Measurements from ENCODE around the gene ELOA. TPM values are rescaled to one million over a fixed set of nuclear protein-coding genes. Genes with fewer than 3 reads are reported as not detected.
A peak's percentile ranks its signal among the peaks of the same experiment; 100 is the strongest.

The ELOA gene
- total and polyA plus RNA-seq, 12 donors = 11.2 to 39.0 (median 33.3) TPM

DNA sequence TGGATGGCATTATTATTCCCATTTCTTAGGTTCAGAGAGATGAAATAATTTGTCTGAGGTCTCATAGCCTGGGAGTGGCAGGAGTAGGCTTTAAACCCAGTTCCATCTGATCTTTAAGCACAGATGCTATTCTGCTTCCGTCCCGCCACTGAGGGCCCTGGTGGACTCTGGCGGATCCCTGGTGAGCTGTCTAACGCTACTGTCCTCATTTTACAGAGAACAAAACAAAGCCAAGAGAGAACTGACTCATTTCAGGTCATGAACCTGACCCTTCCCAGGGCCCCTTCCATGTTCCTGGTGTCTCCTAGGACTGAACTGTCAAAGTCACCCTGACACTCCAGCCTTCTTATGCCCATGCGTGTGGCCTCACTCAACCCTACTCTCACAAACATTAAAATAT lies 60.4 kb downstream of the ELOA start:
- H3K27ac ChIP-seq = no peak overlapping the region

DNA sequence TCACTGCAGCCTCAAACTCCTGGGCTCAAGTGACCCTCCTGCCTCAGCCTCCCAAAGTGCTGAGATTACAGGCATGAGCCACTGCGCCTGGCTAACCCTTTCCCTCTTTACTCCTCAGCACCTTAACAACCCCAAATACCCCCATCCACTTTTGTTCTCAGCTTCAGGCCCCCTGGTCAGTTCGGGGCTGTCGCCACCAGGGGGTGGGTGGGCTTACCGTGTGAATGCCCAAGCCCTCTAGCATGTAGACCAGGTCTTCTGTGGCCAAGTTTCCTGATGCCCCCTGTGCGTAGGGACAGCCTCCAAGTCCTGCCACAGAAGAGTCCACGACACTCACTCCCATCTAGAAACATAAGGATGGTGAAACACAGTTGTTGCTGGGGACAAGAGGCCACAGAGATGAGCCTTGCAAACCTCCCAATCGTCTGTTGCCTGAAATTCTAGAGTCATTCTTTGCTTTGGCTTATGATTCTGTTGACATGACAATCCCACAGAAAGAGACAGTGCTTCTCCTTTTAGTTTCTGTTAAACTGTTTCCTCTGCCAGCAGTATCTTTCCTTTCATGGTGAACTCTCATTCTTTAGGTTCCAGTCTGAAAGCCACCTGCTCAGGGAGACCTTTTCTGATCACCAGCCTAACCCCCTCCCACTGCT lies 61.0 kb downstream of the ELOA start:
- Histone ChIP-seq H3K36me3 (peaks cover 0 to 63% (median 0%) of the 10 kb centered on the region in 9 donors), H3K27me3 (no peaks in the 10 kb centered on the region), H3K9me3 (no peaks in the 10 kb centered on the region), H3K4me3 (no peak overlapping the region), H3K4me1 (peaks cover 10 to 28% (median 16%) of the 10 kb centered on the region in 9 donors), H3K27ac (peak overlapping the region in 1 of 10 donors; percentile 47)
- ATAC-seq (no peak), DNase-seq (no peak)
- TF ChIP-seq, protein P1, sequence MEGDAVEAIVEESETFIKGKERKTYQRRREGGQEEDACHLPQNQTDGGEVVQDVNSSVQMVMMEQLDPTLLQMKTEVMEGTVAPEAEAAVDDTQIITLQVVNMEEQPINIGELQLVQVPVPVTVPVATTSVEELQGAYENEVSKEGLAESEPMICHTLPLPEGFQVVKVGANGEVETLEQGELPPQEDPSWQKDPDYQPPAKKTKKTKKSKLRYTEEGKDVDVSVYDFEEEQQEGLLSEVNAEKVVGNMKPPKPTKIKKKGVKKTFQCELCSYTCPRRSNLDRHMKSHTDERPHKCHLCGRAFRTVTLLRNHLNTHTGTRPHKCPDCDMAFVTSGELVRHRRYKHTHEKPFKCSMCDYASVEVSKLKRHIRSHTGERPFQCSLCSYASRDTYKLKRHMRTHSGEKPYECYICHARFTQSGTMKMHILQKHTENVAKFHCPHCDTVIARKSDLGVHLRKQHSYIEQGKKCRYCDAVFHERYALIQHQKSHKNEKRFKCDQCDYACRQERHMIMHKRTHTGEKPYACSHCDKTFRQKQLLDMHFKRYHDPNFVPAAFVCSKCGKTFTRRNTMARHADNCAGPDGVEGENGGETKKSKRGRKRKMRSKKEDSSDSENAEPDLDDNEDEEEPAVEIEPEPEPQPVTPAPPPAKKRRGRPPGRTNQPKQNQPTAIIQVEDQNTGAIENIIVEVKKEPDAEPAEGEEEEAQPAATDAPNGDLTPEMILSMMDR (IDR thresholded peaks at IDR 0.05) = peak in 1 of 9 donors; percentile 12
- intact Hi-C loops (cut with DNase I) = loop anchor here in 1 of 10 donors (10.0 kb wide), 1 partner anchor 60 kb away; the partner anchor contains the start of gene FUCA1
- 75 to 77% methylated on average over 7 of the region's 7 CpGs for WGBS, 2 donors

More for the DNA sequence above, 60.4 kb downstream of the ELOA start:
- ATAC-seq (no peak), DNase-seq (no peak)
- intact Hi-C loops (cut with DNase I) = loop anchor here in 1 of 10 donors (10.0 kb wide), 1 partner anchor 61 kb away; the partner anchor contains the start of gene FUCA1
- H3K9me3 ChIP-seq = no peaks in the 10 kb centered on the region
- TF ChIP-seq, protein P1 (IDR thresholded peaks at IDR 0.05) = no peak
- peaks cover 0 to 63% (median 0%) of the 10 kb centered on the region in 9 donors for H3K36me3 ChIP-seq
- no peaks in the 10 kb centered on the region for H3K27me3 ChIP-seq
- H3K4me1 ChIP-seq = peaks cover 11 to 33% (median 22%) of the 10 kb centered on the region in 9 donors
- WGBS, 2 donors = 92 to 93% methylated on average over 5 of the region's 5 CpGs
- no peak overlapping the region for H3K4me3 ChIP-seq

DNA sequence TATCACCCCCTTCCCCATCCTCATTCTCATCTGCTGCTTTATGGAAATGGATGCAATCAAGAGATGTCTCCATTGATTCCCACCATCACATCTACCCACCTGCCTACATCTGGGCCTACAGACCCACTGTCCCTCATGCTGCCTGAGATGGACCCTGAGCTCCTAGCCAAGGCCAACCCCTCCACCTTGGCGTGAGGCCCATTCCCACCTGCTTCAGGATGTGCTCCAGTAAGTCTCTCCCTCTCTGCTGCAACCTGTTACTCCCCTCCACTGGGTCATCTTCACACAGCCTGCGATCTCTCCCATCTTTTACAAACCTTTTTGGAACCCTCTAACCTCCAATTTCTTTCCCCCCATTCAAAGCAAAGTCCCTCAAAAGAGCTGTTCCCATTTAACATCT lies 61.8 kb downstream of the ELOA start:
- Histone ChIP-seq H3K9me3 (no peaks in the 10 kb centered on the region), H3K27me3 (no peaks in the 10 kb centered on the region), H3K4me3 (no peak overlapping the region), H3K27ac (no peak overlapping the region), H3K36me3 (peaks cover 0 to 65% (median 0%) of the 10 kb centered on the region in 9 donors), H3K4me1 (peaks cover 3 to 28% (median 11%) of the 10 kb centered on the region in 9 donors)
- 95 to 99% methylated on average over 2 of the region's 2 CpGs for WGBS, 2 donors
- ATAC-seq = no peak
- intact Hi-C loops (cut with DNase I) = loop anchor here in 1 of 10 donors (10.0 kb wide), 1 partner anchor 60 kb away; the partner anchor contains the start of gene FUCA1
- DNase-seq = no peak
- TF ChIP-seq, protein P1 (IDR thresholded peaks at IDR 0.05) = no peak

DNA sequence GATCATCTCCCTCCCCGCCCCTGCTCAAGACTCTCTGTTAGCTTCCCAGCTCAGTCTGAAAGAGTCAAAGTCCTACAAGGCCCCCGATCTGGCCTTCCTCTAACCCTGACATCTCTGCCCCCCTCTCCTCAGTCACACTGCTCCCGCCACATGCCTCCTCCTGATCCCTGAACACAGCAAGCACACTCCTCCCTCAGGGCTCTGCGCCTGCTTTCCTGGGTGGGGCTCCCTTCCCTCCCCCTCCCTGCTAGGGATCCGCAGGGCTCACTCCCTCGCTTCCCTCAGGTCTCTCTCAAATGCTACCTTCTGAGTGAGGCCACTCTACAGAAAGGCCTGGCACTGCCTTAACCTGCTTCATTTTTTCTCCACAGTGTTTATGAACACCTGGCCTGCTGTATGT lies 63.0 kb downstream of the ELOA start:
- no peaks in the 10 kb centered on the region for H3K9me3 ChIP-seq
- no peak for ATAC-seq
- TF ChIP-seq, protein P1 (IDR thresholded peaks at IDR 0.05) = no peak
- H3K27ac ChIP-seq = no peak overlapping the region
- H3K4me3 ChIP-seq = no peak overlapping the region
- peaks cover 0 to 36% (median 8%) of the 10 kb centered on the region in 9 donors for H3K4me1 ChIP-seq
- peaks cover 0 to 68% (median 0%) of the 10 kb centered on the region in 9 donors for H3K36me3 ChIP-seq
- no peaks in the 10 kb centered on the region for H3K27me3 ChIP-seq
- intact Hi-C loops (cut with DNase I) = loop anchor here in 1 of 10 donors (10.0 kb wide), 1 partner anchor 59 kb away; the partner anchor contains the start of gene FUCA1
- DNase-seq = no peak
- WGBS, 2 donors = 74 to 83% methylated on average over 6 of the region's 6 CpGs

All from heart right ventricle (tissue), 16 donors.